B cell (primary cell): ENCODE results near the gene KDM5B. TPM values are rescaled to one million over a fixed set of nuclear protein-coding genes. Genes with fewer than 3 reads are reported as not detected.

Source experiments
- polyA plus RNA-seq: library from polyadenylated mRNA; depleted of rRNA; stranded (reverse); fragments of >200 nt; gene quantifications from 2 replicates; pipeline ENCODE4 v1.2.3, GENCODE V29; 2012
- small RNA-seq: library from RNA; depleted of rRNA; stranded (forward); fragments of <200 nt; gene quantifications from one replicate; pipeline ENCODE3, GENCODE V24; 2012; ENCODE audit warnings: low replicate concordance, low read depth; ENCODE audit not compliant: insufficient read length
- total RNA-seq, 2 donors: library from RNA; stranded (reverse); fragments of 120-200 nt in 1 of 2; gene quantifications; 1 replicate in 1 of 2; 2 replicates in 1 of 2; pipeline versions ENCODE4 v1.2.3 to v1.2.4, GENCODE V29; 2013 to 2022

Gene KDM5B
- total and polyA plus RNA-seq, 2 donors (not counting 1 experiment from before 2014, with no cell fraction given), result 11.2 to 62.7 TPM

Small RNA genes within 50 kb of the gene (small RNA-seq; reads per million reads assigned to genes)
- not detected for gene AC098934.3

Other genes with a start within 250 kb of the KDM5B start
- not detected in 2 replicates for gene SYT2, start 98.0 kb downstream of the KDM5B start, total RNA-seq
- gene SYT2, start 98.0 kb downstream of the KDM5B start, polyA plus RNA-seq, result not detected in 2 replicates
- gene PCAT6, start 2.5 kb upstream of the KDM5B start, total RNA-seq, result 1.6 TPM in 1 of 2 replicates, not detected in the other
- 1.1 and 1.4 TPM in 2 replicates for gene PCAT6, start 2.5 kb upstream of the KDM5B start, polyA plus RNA-seq
- gene RABIF, start 80.7 kb upstream of the KDM5B start, total RNA-seq, result 14.2 and 16.5 TPM in 2 replicates
- 8.1 and 8.2 TPM in 2 replicates for gene RABIF, start 80.7 kb upstream of the KDM5B start, polyA plus RNA-seq
- gene KLHL12, start 118.8 kb upstream of the KDM5B start, total RNA-seq, result 25.5 and 26.1 TPM in 2 replicates
- gene KLHL12, start 118.8 kb upstream of the KDM5B start, polyA plus RNA-seq, result 14.6 and 21.0 TPM in 2 replicates
- gene ADIPOR1, start 149.9 kb upstream of the KDM5B start, total RNA-seq, result 44.2 and 46.6 TPM in 2 replicates
- gene ADIPOR1, start 149.9 kb upstream of the KDM5B start, polyA plus RNA-seq, result 49.5 and 67.5 TPM in 2 replicates
- gene CYB5R1, start 158.8 kb upstream of the KDM5B start, total RNA-seq, result 32.6 and 33.6 TPM in 2 replicates
- 30.4 and 37.3 TPM in 2 replicates for gene CYB5R1, start 158.8 kb upstream of the KDM5B start, polyA plus RNA-seq
- gene TMEM183A, start 199.0 kb upstream of the KDM5B start, total RNA-seq, result 64.8 and 65.2 TPM in 2 replicates
- 61.2 and 103 TPM in 2 replicates for gene TMEM183A, start 199.0 kb upstream of the KDM5B start, polyA plus RNA-seq
- 0.62 and 0.75 TPM in 2 replicates for gene PPFIA4, start 218.1 kb upstream of the KDM5B start, total RNA-seq
- gene PPFIA4, start 218.1 kb upstream of the KDM5B start, polyA plus RNA-seq, result 0.09 and 0.30 TPM in 2 replicates